Putamen (tissue), 1 donor: ENCODE data around the gene LPAR1.

Experiments used
- DNase-seq: peaks from one replicate; pipeline ENCODE4 v3.0.0-alpha.2; 2016; ENCODE audit warnings: low spot score

The LPAR1 gene

DNA sequence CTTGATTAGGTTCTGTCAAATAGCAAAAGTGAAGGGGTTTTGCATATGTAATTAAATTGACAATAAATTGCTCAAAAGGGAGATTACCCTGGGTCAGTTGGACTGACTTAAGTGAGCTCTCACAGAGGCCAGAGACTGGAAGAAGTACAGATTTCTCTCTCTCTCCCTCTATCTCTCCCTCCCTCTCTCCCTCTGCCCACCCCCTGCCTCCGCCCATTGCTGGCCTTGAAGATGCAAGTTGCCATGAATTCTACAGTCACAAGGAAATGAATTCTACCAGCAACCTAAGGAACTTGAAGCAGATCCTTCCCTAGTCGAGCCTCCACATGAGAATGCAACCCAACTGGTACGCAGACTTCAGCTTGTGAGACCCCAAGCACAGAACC, 119.2 kb downstream of the LPAR1 start:
- DNase-seq, result no peak

DNA sequence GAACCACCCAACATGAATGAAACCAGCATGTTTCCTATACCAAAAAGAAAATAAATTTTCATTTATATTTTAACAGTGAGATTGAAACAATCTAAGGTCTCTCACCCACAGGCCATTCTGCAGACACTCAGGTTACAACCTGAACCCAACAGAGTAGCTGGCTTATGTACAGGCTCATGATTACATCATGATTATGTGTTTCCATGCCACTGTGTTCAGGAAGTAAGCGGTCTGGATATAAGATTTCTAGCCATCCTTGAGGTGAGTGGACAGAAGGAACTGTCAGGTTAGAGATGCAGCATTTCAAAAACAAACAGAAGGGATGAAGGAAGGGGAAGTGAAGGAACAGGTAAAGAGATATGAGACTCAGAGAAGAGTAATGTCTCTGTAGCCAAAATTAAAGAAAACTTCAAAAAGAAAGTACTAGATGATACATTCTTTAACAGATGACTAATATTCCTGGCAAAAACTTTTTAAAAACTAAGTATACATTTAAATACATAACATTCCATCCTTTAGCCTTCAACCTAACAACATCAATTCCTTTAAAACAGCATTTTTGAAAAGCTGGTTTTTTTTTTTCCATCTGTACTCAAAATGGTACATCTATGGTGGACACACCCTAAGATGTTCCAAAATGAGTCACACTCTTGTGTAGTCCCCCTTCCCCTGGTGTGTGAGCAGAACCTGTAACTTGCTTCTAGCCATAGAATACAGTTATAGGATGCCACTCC, 119.8 kb downstream of the LPAR1 start:
- DNase-seq, result no peak

DNA sequence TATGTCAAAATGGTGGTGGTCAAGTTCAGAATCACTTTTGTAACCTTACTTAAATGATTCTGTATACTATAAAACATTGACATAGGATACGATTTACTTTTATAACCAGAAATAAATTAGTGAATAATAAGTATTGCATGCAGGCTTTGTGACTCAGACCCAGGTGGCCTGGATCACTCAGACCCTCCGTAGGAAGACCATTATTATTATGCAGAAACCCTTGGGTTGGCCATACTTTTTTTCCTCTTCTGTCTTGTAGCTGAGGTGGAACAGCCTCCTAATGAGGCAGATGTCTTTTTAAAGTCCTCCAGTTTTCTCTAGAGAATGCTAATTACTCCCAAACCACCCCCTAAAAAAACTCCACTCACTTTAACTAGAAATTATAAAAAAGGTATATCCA, 121.9 kb downstream of the LPAR1 start:
- no peak for DNase-seq

DNA sequence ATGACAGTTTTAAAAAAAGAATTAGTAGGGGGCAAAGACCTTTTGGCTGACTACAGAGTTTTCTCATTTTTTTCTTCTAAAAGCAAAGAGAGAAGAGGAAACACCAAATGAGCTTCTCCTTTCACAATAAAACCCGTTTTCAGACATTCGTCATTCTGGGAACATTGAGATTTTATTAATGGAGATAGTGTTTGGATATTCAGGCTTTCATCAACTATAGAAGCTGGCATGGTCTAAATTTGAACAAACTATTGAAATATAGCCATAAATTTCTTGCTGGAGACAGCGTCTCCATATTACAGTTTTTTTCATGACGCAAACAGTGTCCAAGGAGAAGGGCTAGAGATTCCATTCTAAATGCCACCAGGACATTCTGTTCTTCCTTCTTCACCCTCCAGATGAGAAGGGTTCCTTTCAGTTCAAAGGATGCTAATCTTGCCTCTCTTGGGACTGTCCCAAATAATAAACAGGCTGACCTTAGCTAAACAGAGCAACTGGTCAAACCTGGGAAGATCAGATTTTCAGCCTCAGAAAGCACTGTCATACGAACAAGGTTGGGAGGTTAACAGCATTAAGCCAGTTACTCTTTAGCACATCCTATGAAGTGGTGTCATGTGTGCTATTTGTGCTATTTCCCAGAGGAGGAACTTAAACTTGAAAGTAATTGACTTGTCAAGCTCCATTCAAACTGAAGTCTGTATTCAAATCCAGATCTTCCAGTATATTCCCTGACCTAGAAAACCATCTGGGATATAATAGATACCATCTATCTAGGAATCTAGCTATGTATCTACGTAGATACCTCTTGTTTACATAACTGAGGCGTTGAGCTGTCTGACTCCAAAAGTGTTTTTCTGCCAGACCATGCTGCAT, 125.6 kb downstream of the LPAR1 start:
- DNase-seq, result no peak

GRCh38 chr9:110911659-110912418, 126.4 kb downstream of the LPAR1 start:
- no peak for DNase-seq

DNA sequence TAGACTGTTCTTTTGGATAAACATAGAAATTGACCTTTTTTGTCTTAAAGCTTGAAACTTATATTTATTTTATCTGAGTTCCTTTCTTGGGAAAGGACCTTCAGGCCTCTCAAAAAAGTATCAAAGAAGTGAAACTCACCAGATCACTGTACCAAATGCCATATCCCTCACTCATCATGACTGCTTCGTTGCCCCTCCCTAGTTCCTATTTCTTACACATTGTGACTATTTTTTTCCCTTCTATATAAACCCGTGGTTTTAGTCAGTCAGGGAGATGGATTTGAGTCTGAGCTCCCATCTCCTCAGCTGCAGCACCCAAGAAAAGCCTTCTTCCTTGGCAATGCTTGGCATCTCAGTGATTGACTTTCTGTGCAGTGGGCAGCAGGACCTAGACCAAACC, 129.4 kb downstream of the LPAR1 start:
- DNase-seq, result no peak

- no peak for DNase-seq
These were observed 137.4 kb downstream of the LPAR1 start for GRCh38 chr9:110900917-110901316.

- no peak for DNase-seq
These were observed 137.8 kb downstream of the LPAR1 start for GRCh38 chr9:110900456-110900855.

DNA sequence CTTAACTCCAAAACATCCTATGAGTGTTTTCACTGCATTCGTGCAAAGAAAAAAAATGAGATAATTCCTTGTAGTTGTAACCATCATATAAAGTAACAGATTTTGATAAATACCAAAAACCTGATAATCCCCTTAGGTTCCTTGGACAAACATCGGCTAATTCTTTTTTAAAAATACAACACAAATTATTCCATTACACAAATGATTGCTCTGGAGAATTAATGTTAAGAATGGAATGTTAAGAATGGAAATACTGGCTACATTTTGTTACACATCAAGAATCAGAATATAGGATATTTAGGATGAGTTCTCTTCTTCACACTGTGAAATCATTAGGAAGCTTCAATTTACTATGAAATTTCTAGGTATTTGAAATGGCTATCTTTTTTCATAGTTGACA, 139.4 kb downstream of the LPAR1 start:
- DNase-seq, result no peak

GRCh38 chr9:110898358-110898757, 139.9 kb downstream of the LPAR1 start:
- no peak for DNase-seq

DNA sequence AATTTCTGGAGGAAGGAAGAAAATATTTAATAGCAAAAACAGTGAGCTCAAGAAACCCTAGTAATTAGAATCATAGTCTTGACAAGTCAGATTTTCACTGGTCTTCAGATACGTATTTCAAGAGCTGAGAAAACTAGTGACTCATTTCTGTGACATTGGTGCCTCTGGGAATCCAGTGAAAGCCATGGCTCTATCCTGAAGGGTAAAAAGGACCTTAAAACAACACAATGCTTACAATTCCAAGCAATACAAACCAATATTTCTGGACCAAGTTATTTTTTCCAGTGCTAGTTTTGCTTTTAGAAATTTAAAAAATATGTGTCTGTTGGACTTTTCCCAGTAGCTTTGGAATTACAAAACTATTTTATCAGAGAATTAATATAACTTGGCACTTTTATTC, 140.3 kb downstream of the LPAR1 start:
- no peak for DNase-seq

DNA sequence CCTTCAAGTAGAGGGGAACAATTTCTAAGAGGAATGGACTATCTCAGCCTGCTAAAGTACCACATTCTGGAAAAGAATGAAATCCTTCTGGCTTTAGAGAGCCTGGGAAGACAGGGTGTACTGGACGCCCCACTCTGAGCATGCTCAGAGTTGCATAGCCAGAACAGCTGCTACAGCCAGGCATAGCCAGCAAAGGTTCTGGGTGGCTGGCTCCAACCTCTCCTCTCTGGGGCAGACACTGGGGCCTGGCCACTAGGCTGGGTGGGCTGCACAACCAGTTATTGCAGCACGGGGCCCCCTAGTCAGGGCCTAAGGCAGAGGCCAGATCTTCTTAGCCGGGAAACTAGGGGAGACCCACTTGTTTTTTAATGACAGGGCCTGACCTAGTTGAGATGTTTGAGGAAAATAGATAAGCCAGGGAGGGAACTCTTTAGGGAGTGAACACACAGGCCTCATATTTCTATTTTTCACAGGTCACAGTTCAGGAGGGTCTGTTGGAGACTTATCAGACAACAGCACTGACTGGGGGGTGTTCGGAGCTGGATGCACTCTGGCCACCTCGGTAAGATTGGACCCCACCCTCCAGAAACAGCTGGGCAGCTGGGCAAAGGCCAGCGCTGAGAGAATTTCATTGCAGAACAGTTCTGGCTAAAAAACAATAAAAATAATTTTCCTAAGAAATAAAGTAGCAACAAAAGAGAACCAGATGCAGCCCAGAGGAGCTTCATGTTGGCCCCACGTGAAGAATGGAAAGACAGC, 142.9 kb downstream of the LPAR1 start:
- no peak for DNase-seq

GRCh38 chr9:110894731-110895130, 143.5 kb downstream of the LPAR1 start:
- DNase-seq, result no peak

DNA sequence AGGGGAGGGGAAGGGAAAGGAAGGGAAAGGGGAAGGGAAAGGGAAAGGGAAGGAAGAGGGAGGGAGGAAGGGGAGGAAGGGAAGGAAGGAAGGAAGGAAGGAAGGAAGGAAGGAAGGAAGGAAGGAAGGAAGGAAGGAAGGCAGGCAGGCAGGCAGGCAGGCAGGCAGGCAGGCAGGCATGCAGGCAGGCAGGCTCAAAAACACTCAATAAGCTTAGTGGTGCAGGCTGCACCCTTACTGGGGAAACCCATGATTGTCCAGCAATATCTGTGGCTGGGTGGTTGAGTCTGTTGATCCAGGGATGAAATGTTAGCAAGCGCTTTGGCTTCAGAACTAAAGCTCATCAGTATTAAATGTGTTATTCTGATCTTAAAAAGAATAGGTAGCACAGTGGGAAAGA, 145.6 kb downstream of the LPAR1 start:
- DNase-seq, result no peak

DNA sequence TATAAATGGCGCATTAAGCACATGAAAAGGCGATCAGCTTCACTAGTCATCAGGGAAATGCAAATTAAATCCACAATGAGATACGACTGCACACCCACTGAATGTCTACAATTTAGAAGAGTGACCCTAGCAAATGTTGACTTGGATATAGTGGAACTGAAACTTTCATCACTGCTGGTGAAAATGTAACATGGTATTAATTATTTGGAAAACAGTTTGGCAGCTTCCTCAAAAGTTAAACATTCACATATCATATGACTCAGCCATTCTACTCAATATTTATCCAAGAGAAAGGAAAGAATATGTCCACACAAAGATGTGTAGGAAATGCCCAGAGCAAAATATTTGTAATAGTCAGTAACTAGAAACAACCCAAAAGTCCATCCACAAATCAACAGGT, 146.5 kb downstream of the LPAR1 start:
- DNase-seq, result no peak

DNA sequence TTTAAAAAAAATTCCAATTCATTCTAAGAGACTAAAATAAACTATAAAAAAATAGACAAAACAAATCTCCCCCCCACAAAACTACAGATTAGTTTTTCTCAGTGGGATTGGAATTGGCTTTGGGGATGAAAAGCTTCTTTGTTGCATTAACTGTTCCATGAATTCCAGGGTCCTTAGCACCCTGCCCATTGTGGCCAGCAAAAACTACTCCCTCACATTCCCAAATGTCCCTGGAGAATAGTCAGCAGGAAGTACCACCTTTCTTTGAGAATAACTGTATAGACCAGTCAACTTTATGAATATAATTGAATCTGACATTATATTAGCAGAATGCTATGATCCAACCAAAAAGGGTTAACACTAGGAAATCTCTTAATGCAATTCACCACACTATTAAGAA, 147.9 kb downstream of the LPAR1 start:
- no peak for DNase-seq

DNA sequence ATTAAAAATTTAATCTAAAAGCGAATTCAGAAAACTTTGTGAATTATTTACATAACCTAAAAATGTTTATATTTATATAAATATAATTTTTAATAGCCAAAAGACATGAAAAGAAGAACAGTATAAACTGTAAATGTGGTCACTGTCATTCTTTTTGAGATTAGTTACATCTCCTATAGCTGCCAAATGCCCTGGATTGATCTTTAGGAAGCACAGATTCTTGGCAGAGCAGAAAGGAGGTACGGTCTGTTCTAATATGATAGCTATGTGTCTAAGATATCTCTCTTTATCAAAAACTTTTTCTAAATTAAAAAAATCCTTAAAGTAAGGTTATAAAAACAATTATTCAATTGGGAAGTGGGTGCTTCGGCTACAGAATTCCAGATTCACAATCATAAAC, 151.0 kb downstream of the LPAR1 start:
- DNase-seq, result no peak

DNA sequence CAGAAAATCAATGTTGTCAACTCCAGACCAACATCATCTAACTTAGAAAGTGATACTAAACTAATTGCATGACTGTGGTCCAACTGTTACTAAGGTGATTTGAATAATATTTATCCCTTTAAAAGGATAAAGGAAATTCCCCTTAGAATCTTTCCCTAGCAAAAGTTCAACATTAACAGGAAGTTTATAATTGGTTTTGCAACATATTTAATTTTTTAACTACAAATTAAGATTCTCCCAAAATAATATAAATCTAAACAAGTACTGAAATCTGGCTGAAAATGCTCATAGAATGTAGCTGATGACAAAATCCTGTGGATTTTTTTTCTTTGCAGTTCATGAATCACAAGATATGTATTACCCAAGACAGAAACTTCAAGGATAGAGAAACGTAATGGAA, 151.4 kb downstream of the LPAR1 start:
- no peak for DNase-seq

DNA sequence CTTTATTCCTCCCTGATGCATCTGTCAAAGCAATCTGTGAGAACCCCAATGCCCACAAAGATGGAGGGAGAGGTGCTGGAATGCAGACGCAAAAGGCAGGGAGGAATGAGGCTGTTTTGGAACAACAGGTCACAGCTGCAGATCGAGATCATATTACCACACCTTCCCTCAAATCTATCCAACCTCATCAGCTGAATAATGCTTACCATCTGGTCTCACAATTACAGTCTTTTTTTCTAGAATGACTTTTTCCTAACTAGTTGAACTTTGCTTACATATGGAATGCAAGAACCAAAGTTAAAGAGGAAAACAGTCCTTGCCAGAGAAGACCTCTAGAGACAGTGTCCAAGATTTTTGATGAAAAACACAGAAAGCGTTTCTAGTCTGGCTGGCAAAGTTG, 158.1 kb downstream of the LPAR1 start:
- no peak for DNase-seq

- no peak for DNase-seq
These were observed 160.9 kb downstream of the LPAR1 start for GRCh38 chr9:110877374-110877773.

DNA sequence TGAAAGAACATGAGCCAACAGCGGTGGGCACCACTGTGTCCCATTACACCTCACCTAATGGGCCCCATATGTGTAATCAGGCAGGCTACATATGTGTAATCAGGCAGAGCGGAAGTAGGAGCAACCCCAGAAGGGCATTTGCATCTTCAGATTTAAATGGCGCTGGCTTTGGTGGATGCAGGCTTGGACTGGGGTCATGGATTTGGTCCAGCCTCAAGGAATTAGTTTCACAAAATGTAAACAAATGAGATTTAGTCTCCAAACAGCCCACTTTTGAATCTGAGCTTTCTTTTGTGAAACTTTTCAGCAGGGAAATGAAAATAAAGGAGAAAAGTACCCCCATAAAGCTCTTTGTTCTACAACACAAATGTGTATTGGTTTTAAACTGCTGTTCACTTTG, 161.3 kb downstream of the LPAR1 start:
- no peak for DNase-seq
